Ascending aorta (tissue), 2 donors: ENCODE measurements around the gene GRIN2C. TPM values are rescaled to one million over a fixed set of nuclear protein-coding genes. Genes with fewer than 3 reads are reported as not detected.
A peak's percentile ranks its signal among the peaks of the same experiment; 100 is the strongest.

ENCODE experiments used
- DNase-seq, 2 donors: peaks; one replicate each; pipeline ENCODE4 v3.0.0-alpha.2; 2019; ENCODE audit warnings: low spot score in 2 of 2
- H3K27ac ChIP-seq, 2 donors: fragments of 200-600 bp; sonication (generic); one replicate each; pipeline ENCODE4 v1.5.1; 2016 to 2017; ENCODE audit warnings: mild to moderate bottlenecking in 1 of 2
- H3K27me3 ChIP-seq: fragments of 200-600 bp; sonication (generic); one replicate; pipeline ENCODE4 v1.5.1; 2017
- H3K36me3 ChIP-seq, 2 donors: fragments of 200-600 bp; sonication (generic); one replicate each; pipeline ENCODE4 v1.5.1; 2016
- H3K4me1 ChIP-seq, 2 donors: fragments of 200-600 bp; sonication (generic); one replicate each; pipeline ENCODE4 v1.5.1; 2016 to 2017; ENCODE audit warnings: mild to moderate bottlenecking in 1 of 2
- H3K4me3 ChIP-seq, 2 donors: fragments of 200-600 bp; sonication (generic); one replicate each; pipeline ENCODE4 v1.5.1; 2016 to 2017; ENCODE audit warnings: mild to moderate bottlenecking in 1 of 2
- H3K9me3 ChIP-seq, 2 donors: fragments of 200-600 bp; sonication (generic); one replicate each; pipeline ENCODE4 v1.5.1; 2016
- CTCF ChIP-seq, 3 experiments: fragments of 200-600 bp in 2 of 3; fragments of 450-650 bp in 1 of 3; sonication (generic) in 2 of 3; IDR thresholded peaks; one replicate each; pipeline ENCODE4 v1.5.1; 2016 to 2019; ENCODE audit warnings: antibody characterized with exemption in 3 of 3, mild to moderate bottlenecking in 1 of 3, moderate library complexity in 1 of 3
- intact Hi-C: fragments of 100-400 bp; cut with DNase I; formaldehyde crosslinking; loops from one replicate; pipeline ENCODE4 v1.15.1; 2023
- total RNA-seq: library from RNA; depleted of rRNA; stranded (reverse); fragments of >200 nt; gene quantifications from one replicate; pipeline ENCODE4 v1.1.0, GENCODE V29; 2016

GRIN2C gene
- total RNA-seq, 1 donor from 2014 or later, result not detected

GRCh38 chr17:74875977-74876593 lies 16.4 kb upstream of the GRIN2C start:
- peaks cover 6 to 16% of the 10 kb centered on the region in 2 donors for H3K4me1 ChIP-seq
- no peak overlapping the region for H3K27ac ChIP-seq
- intact Hi-C loops, result loop anchor here (10.0 kb wide), 2 partner anchors 661 to 1781 kb away; partner anchors contain the start of genes SLC39A11 and TTYH2
- DNase-seq, result no peak
- no peaks in the 10 kb centered on the region for H3K36me3 ChIP-seq
- H3K4me3 ChIP-seq, result no peak overlapping the region
- no peak for TF ChIP-seq CTCF (IDR thresholded peaks at IDR 0.05)
- no peaks in the 10 kb centered on the region for H3K9me3 ChIP-seq
- H3K27me3 ChIP-seq, result no peaks in the 10 kb centered on the region

GRCh38 chr17:74875155-74875976 lies 15.7 kb upstream of the GRIN2C start:
- intact Hi-C loops, result loop anchor here (10.0 kb wide), 2 partner anchors 661 to 1781 kb away; partner anchors contain the start of genes SLC39A11 and TTYH2
- DNase-seq, result no peak
- Histone ChIP-seq H3K9me3 (no peaks in the 10 kb centered on the region), H3K36me3 (no peaks in the 10 kb centered on the region), H3K27me3 (no peaks in the 10 kb centered on the region), H3K4me1 (peaks cover 6 to 16% of the 10 kb centered on the region in 2 donors), H3K4me3 (no peak overlapping the region), H3K27ac (no peak overlapping the region)
- TF ChIP-seq CTCF (IDR thresholded peaks at IDR 0.05), result no peak

GRCh38 chr17:74874615-74875037 lies 14.9 kb upstream of the GRIN2C start:
- TF ChIP-seq CTCF (IDR thresholded peaks at IDR 0.05), result no peak
- Histone ChIP-seq H3K9me3 (no peaks in the 10 kb centered on the region), H3K4me1 (peaks cover 6 to 16% of the 10 kb centered on the region in 2 donors), H3K36me3 (no peaks in the 10 kb centered on the region), H3K27ac (no peak overlapping the region), H3K4me3 (no peak overlapping the region), H3K27me3 (no peaks in the 10 kb centered on the region)
- intact Hi-C loops, result loop anchor here (5.0 to 10.0 kb wide), 4 partner anchors 427 to 1780 kb away; partner anchors contain the start of genes GPRC5C, SLC39A11 and TTYH2
- DNase-seq, result no peak

- intact Hi-C loops, result loop anchor here (1.0 to 10.0 kb wide), 6 partner anchors 98 to 1779 kb away; partner anchors contain the start of genes GPRC5C, NAT9, SLC39A11 and TTYH2
- H3K9me3 ChIP-seq, result no peaks in the 10 kb centered on the region
- no peak for DNase-seq
- H3K4me1 ChIP-seq, result peaks cover 6 to 16% of the 10 kb centered on the region in 2 donors
- no peaks in the 10 kb centered on the region for H3K27me3 ChIP-seq
- H3K4me3 ChIP-seq, result peak overlapping the region; percentile 69 to 85
- TF ChIP-seq CTCF (IDR thresholded peaks at IDR 0.05), result no peak
- peak overlapping the region; percentile 89 to 95 for H3K27ac ChIP-seq
- no peaks in the 10 kb centered on the region for H3K36me3 ChIP-seq
Observed at GRCh38 chr17:74873874-74874614, 14.4 kb upstream of the GRIN2C start.
